Activated CD4-positive, alpha-beta T cell treated with anti-CD3 and anti-CD28 coated beads, Interleukin-2, amount 50 U/mL, for 24 hours (primary cell): ENCODE measurements around the gene CDC42EP4.
A peak's percentile ranks its signal among the peaks of the same experiment; 100 is the strongest.

Experiments used
- DNase-seq, 2 donors: peaks; one replicate each; pipeline ENCODE4 v3.0.0-alpha.2; 2020; ENCODE audit warnings: low read depth in 1 of 2, low spot score in 1 of 2

The CDC42EP4 gene

DNA sequence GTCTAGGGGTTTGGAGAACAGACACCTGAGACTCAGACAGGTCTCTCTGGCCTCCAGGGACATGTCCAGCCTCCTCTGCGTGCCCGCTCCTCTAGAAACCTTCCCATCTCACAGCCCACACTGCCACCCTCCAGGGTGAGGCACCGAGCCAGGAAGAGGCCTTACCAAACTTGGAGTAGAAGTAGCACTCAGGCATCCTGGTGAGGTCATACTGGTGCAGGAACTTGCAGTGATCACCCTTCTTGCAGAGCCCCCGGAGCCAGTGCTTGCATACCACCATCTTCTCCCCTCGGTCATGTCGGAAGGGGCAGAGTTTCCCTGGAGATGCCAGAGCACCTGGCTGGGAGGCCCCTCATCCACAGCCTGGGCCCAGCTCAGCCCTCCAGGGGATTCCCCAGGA, 54.3 kb downstream of the CDC42EP4 start:
- no peak for DNase-seq

DNA sequence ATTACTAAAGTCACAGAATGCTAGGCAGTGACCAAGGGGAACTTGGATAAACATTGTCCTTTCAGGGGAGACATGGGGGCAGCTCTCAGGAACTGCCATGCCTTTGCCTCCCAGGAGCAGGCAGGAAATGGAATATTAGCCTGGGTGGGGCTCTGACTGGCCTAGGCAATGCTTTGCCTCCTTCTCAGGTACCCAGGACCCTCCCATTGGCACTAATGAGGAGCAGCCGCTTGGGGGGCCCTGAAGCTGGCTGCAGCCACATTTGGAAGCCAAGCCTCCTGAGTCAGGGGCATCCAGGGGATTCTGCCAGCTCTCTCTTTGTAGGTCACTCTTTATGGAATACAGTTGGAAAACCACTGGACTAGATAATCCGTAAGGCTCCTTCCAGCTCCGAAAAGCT, 55.6 kb downstream of the CDC42EP4 start:
- DNase-seq, result no peak

GRCh38 chr17:73255671-73256181, 56.1 kb downstream of the CDC42EP4 start:
- peak; percentile 30 to 40 for DNase-seq

DNA sequence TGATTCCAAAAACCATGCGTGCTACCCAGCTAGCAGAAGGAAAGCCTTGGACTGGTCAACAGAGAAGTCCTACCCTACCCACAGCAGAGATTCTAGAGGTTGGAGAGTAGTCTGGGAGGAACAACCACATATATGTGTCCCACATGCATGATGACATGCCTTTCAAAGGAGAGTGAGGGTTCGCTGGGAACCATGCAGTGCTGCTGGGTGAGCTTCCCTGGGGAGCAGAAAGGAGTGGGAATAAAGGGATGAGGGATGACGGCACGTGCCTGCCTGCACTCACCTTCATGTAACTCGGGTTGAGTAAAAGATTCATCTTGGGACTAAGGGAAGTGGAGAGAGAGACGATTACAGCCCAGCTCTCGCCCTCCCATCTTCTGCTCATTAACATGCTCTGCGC, 59.9 kb downstream of the CDC42EP4 start:
- DNase-seq, result no peak

DNA sequence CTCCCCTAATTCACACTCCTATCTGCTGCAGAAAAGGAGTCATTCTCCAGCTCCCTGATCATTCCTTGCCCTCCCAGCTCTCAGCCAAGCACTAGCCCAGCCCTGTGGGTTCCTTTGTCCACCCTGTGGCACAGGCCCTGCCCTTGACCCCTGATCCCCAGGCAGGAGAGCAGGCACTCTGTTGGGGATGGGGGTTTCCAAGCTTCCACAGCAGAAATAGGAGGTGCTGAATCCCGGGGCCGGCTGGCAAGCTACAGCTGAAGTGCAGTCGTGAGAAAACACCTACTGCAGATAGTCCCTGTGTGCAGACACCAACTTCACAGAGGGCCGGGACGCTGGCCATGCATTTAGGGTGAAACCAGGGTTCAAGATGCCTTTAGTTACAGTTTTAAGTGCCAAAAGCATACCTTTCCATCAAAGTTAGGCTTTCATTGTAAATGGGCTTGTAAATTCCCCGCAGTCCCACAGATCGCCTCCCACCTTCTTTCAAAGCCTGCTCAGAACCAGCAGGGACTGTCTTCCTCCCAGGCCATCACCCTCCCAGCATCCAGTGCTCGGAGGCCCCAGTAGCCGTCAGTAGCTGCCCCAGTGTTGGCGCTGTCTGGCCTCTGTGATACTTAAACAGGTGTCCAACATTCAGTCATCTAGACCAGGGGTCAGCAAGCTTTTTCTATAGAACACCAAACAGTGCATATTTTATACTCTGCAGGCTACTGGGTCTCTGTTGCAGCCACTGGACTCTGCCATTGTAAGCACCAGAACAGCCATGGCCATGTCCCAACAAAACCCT, 60.8 kb downstream of the CDC42EP4 start:
- DNase-seq, result no peak

- DNase-seq, result no peak
These were observed 62.1 kb downstream of the CDC42EP4 start for GRCh38 chr17:73249700-73250099.

GRCh38 chr17:73248532-73248931, 63.3 kb downstream of the CDC42EP4 start:
- DNase-seq, result no peak

DNA sequence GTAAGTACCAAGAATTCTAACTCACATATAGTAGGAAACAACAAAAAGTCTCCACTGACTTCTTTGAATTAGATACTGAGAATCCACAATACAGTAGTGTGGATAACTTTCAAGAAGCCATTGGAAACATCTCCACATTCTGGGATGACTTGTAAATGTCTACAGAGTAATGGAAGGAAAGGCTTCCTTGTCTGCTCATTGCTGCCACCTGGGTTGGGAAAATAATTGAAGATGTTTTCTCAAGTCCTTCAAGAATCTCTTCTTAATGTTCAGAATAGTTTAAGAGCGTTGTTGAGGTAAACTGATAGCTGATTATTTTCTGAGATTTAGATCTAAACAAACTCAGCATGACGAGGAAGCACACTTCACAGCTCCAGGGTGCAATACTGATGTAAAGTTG, 64.1 kb downstream of the CDC42EP4 start:
- DNase-seq, result no peak

DNA sequence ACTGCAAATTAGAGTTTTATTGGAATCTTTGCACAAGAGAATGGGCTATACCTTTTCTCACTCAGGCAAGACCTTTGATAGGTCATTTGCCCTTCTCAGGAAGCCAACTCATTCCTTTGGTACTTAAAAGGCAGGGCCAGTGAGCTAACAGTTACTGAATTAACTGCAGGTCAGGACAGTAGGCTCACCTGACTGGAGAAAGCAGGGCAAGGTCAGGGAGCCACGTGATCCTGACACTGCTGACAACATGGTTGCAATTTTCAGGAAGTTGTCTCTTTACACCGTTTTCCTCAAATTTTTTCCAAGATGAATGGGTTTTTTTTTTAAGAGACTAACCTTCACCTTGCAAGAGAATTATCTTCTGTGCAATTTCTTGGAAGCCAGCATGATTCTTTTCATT, 71.2 kb downstream of the CDC42EP4 start:
- no peak for DNase-seq

DNA sequence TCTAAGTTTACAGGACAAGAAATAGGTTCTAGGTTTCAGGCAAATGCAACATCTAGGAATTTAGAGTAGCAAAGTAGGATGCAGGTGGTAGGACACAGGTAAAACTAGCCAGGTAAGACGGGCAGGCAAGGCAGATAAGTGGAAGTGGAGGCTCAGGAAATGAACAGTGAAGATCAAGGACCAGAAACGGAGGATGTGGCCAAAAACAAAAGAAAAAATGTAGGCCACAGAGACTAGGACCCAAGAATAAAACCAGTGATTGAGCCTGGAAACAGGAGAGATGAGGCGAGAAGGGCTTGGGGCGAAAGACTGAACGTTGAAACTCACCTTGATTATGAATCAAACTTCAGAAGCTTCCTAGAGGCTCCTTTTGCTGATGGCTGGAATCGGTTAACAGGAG, 74.1 kb downstream of the CDC42EP4 start:
- no peak for DNase-seq

DNA sequence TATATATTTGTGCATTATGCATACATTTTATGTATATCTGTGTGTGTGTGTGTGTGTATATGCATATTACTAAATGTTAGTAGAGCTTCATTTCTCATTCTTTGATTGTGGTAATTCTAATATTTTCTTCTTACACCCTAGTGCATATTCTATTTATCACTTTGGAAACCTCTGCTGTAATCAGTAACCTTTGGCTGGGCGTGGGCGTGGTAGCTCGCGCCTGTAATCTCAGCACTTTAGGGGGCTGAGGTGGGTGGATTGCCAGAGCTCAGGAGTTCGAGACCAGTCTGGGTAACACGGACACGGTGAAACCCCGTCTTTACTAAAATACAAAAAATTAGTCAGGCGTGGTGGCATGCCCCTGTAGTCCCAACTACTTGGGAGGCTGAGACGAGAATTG, 77.1 kb downstream of the CDC42EP4 start:
- DNase-seq, result no peak
